H9 (cell line): ENCODE data around the gene KIRREL3. TPM values are rescaled to one million over a fixed set of nuclear protein-coding genes. Genes with fewer than 3 reads are reported as not detected.

Experiments used
- DNase-seq: peaks from one replicate; pipeline ENCODE4 v3.0.0-alpha.2; 2017
- H2AFZ ChIP-seq: one replicate; pipeline ENCODE4 v1.6.1; 2013; ENCODE audit warnings: mild to moderate bottlenecking, low read length, control low read depth, moderate library complexity
- H2AK5ac ChIP-seq: 2 replicates; pipeline ENCODE4 v1.6.1; 2013; ENCODE audit warnings: low read length, control low read depth, mixed read lengths; ENCODE audit not compliant: insufficient read length
- H2BK120ac ChIP-seq: one replicate; pipeline ENCODE4 v1.6.1; 2013; ENCODE audit warnings: low read depth, mild to moderate bottlenecking, low read length, control low read depth, inconsistent platforms; ENCODE audit not compliant: poor library complexity, severe bottlenecking
- H2BK12ac ChIP-seq: 2 replicates; pipeline ENCODE4 v1.6.1; 2013; ENCODE audit warnings: low read length, control low read depth, mixed read lengths, low read depth; ENCODE audit not compliant: insufficient read length
- H2BK15ac ChIP-seq: 2 replicates; pipeline ENCODE4 v1.6.1; 2013; ENCODE audit warnings: low read depth, low read length, control low read depth
- H2BK20ac ChIP-seq: one replicate; pipeline ENCODE4 v1.6.1; 2013; ENCODE audit warnings: low read depth, mild to moderate bottlenecking, low read length, control low read depth, inconsistent platforms; ENCODE audit not compliant: poor library complexity, severe bottlenecking
- H2BK5ac ChIP-seq: 2 replicates; pipeline ENCODE4 v1.6.1; 2013; ENCODE audit warnings: low read length, control low read depth, mixed read lengths; ENCODE audit not compliant: insufficient read length
- H3K14ac ChIP-seq: 2 replicates; pipeline ENCODE4 v1.6.1; 2013; ENCODE audit warnings: low read length, control low read depth; ENCODE audit not compliant: insufficient read depth
- H3K18ac ChIP-seq: 2 replicates; pipeline ENCODE4 v1.6.1; 2013; ENCODE audit warnings: low read depth, mild to moderate bottlenecking, mixed read lengths, low read length, control low read depth; ENCODE audit not compliant: insufficient read length
- H3K23ac ChIP-seq: 2 replicates; pipeline ENCODE4 v1.6.1; 2013; ENCODE audit warnings: low read length, control low read depth, mixed read lengths, low read depth; ENCODE audit not compliant: insufficient read length
- H3K23me2 ChIP-seq: 2 replicates; pipeline ENCODE4 v1.6.1; 2013; ENCODE audit warnings: low read depth, mild to moderate bottlenecking, mixed read lengths, low read length, control low read depth; ENCODE audit not compliant: insufficient read length, poor library complexity, severe bottlenecking
- H3K27ac ChIP-seq: 2 replicates; pipeline ENCODE4 v1.5.1; 2013; ENCODE audit warnings: low read length, control low read depth, mixed read lengths, low read depth; ENCODE audit not compliant: insufficient read length
- H3K27me3 ChIP-seq: 2 replicates; pipeline ENCODE4 v1.6.1; 2013; ENCODE audit warnings: low read length, control low read depth, inconsistent platforms; ENCODE audit not compliant: insufficient read depth
- H3K4ac ChIP-seq: 2 replicates; pipeline ENCODE4 v1.6.1; 2013; ENCODE audit warnings: low read depth, mild to moderate bottlenecking, control low read depth, inconsistent platforms, low read length, moderate library complexity
- H3K4me1 ChIP-seq: 2 replicates; pipeline ENCODE4 v1.6.1; 2013; ENCODE audit warnings: low read length, control low read depth, inconsistent platforms; ENCODE audit not compliant: insufficient read depth
- H3K4me2 ChIP-seq: 2 replicates; pipeline ENCODE4 v1.6.1; 2013; ENCODE audit warnings: low read length, control low read depth, mixed read lengths; ENCODE audit not compliant: insufficient read length, insufficient read depth
- H3K56ac ChIP-seq: 2 replicates; pipeline ENCODE4 v1.6.1; 2013; ENCODE audit warnings: low read depth, mild to moderate bottlenecking, mixed read lengths, low read length, control low read depth; ENCODE audit not compliant: insufficient read length
- H3K79me1 ChIP-seq: 2 replicates; pipeline ENCODE4 v1.6.1; 2013; ENCODE audit warnings: low read depth, mild to moderate bottlenecking, moderate library complexity, low read length, control low read depth, inconsistent platforms; ENCODE audit not compliant: insufficient read depth, poor library complexity, severe bottlenecking
- H3K79me2 ChIP-seq: 2 replicates; pipeline ENCODE4 v1.6.1; 2013; ENCODE audit warnings: low read length, control low read depth, inconsistent platforms; ENCODE audit not compliant: insufficient read depth
- H3K9ac ChIP-seq: 2 replicates; pipeline ENCODE4 v1.6.1; 2013; ENCODE audit warnings: low read length, control low read depth, mixed read lengths; ENCODE audit not compliant: insufficient read length; ENCODE audit errors: extremely low read depth
- H3K9me3 ChIP-seq: one replicate; pipeline ENCODE4 v1.6.1; 2013; ENCODE audit warnings: low read depth, low read length, inconsistent platforms; ENCODE audit not compliant: control insufficient read depth
- H3T11ph ChIP-seq: one replicate; pipeline ENCODE4 v1.6.1; 2013; ENCODE audit warnings: mild to moderate bottlenecking, low read length, control low read depth, inconsistent platforms
- H4K20me1 ChIP-seq: one replicate; pipeline ENCODE4 v1.6.1; 2013; ENCODE audit not compliant: control insufficient read depth, insufficient read length, insufficient read depth
- H4K5ac ChIP-seq: 2 replicates; pipeline ENCODE4 v1.6.1; 2013; ENCODE audit warnings: low read depth, mild to moderate bottlenecking, mixed read lengths, low read length, control low read depth; ENCODE audit not compliant: insufficient read length
- H4K8ac ChIP-seq: replicated peaks from 2 replicates; pipeline ENCODE4 v1.6.1; 2013; ENCODE audit warnings: low read length, control low read depth, mixed read lengths, low read depth; ENCODE audit not compliant: insufficient read length
- H4K91ac ChIP-seq: 2 replicates; pipeline ENCODE4 v1.6.1; 2013; ENCODE audit warnings: low read depth, mild to moderate bottlenecking, moderate library complexity, mixed read lengths, low read length, control low read depth; ENCODE audit not compliant: insufficient read length
- H3K27ac Mint-ChIP-seq, 3 experiments: 2 replicates in 2 of 3; 3 replicates in 1 of 3; pipeline ENCODE4 v1.8.0; 2020 to 2021; ENCODE audit warnings: mixed read lengths in 3 of 3, mild to moderate bottlenecking in 1 of 3, moderate library complexity in 1 of 3
- H3K27me3 Mint-ChIP-seq: 2 replicates; pipeline ENCODE4 v1.8.0; 2021; ENCODE audit warnings: low read depth, mild to moderate bottlenecking, moderate library complexity, mixed read lengths
- H3K36me3 Mint-ChIP-seq, 3 experiments: 2 replicates in 2 of 3; 3 replicates in 1 of 3; pipeline ENCODE4 v1.8.0; 2020 to 2021; ENCODE audit warnings: low read depth in 3 of 3, mixed read lengths in 3 of 3; ENCODE audit not compliant: insufficient read depth in 1 of 3
- H3K4me1 Mint-ChIP-seq, 2 experiments: 2 replicates each; pipeline ENCODE4 v1.8.0; 2020; ENCODE audit warnings: mixed read lengths in 2 of 2
- H3K4me3 Mint-ChIP-seq, 2 experiments: 2 replicates in 1 of 2; 3 replicates in 1 of 2; pipeline ENCODE4 v1.8.0; 2020 to 2021; ENCODE audit warnings: mild to moderate bottlenecking in 2 of 2, mixed read lengths in 2 of 2, moderate library complexity in 1 of 2
- H3K9me3 Mint-ChIP-seq, 2 experiments: 2 replicates in 1 of 2; 3 replicates in 1 of 2; pipeline ENCODE4 v1.8.0; 2020; ENCODE audit warnings: mild to moderate bottlenecking in 2 of 2, mixed read lengths in 2 of 2, moderate library complexity in 1 of 2
- CTCF ChIP-seq: fragments of 200-600 bp; sonication (generic); conservative IDR thresholded peaks from 3 replicates; pipeline ENCODE4 v1.8.0; 2021; ENCODE audit warnings: antibody characterized with exemption, mild to moderate bottlenecking
- WGBS: extraction: QIAGEN DNeasy Blood & Tissue Kit; methylation state at CpG from one replicate; pipeline ENCODE4 v1.1.7; 2013; ENCODE audit warnings: missing lambda C conversion rate, low lambda C conversion rate, mixed read lengths; ENCODE audit not compliant: insufficient read length; ENCODE audit errors: extremely low coverage; 5-methylcytosine and 5-hydroxymethylcytosine counted together
- total RNA-seq: library from RNA; stranded (reverse); gene quantifications from 2 replicates; pipeline ENCODE4 v1.2.1, GENCODE V29; 2021

The KIRREL3 gene
- total RNA-seq, 1 experiment from 2014 or later: 0.17 TPM

GRCh38 chr11:126615845-126616244, 384.7 kb downstream of the KIRREL3 start:
- H3K4me2 ChIP-seq: no peak overlapping the region
- no peaks in the 10 kb centered on the region for H3K23me2 ChIP-seq
- H3T11ph ChIP-seq: no peak overlapping the region
- no peak overlapping the region for H4K91ac ChIP-seq
- no peak overlapping the region for H3K4ac ChIP-seq
- no peak overlapping the region for H2BK15ac ChIP-seq
- H3K23ac ChIP-seq: no peak overlapping the region
- WGBS: no CpG with 5 or more reads among the region's 11 CpGs
- no peaks in the 10 kb centered on the region for H3K27me3 ChIP-seq
- no peak for DNase-seq
- H3K18ac ChIP-seq: no peak overlapping the region
- H3K9ac ChIP-seq: no peak overlapping the region
- no peak for TF ChIP-seq CTCF
- no peak overlapping the region for H4K8ac ChIP-seq
- no peak overlapping the region for H3K56ac ChIP-seq
- no peak overlapping the region for H2BK20ac ChIP-seq
- no peaks in the 10 kb centered on the region for H3K79me1 ChIP-seq
- H3K4me3 Mint-ChIP-seq: no peak overlapping the region
- H3K4me1 Mint-ChIP-seq: no peaks in the 10 kb centered on the region
- H2AK5ac ChIP-seq: no peak overlapping the region
- H3K36me3 Mint-ChIP-seq: no peaks in the 10 kb centered on the region; a peak in 1 of 7 replicates
- no peak overlapping the region for H2BK120ac ChIP-seq
- H2BK12ac ChIP-seq: no peak overlapping the region
- H3K14ac ChIP-seq: no peak overlapping the region; the same call in 1 of the 2 replicates
- no peaks in the 10 kb centered on the region for H3K9me3 ChIP-seq
- H3K27ac ChIP-seq: no peak overlapping the region
- no peaks in the 10 kb centered on the region for H3K9me3 Mint-ChIP-seq
- H4K20me1 ChIP-seq: no peaks in the 10 kb centered on the region
- H3K4me1 ChIP-seq: no peaks in the 10 kb centered on the region
- no peak overlapping the region for H2BK5ac ChIP-seq
- no peak overlapping the region for H4K5ac ChIP-seq
- H3K27ac Mint-ChIP-seq: no peak overlapping the region; a peak in 1 of 7 replicates
- H3K27me3 Mint-ChIP-seq: peaks cover 10% of the 10 kb centered on the region
- H2AFZ ChIP-seq: no peak overlapping the region
- H3K79me2 ChIP-seq: no peaks in the 10 kb centered on the region
